ENCODE results near the gene RAB6C.
"Not testable (repeated sequence)": the region's sequence is repeated elsewhere in the genome, so short reads cannot be mapped to it uniquely, and the experiment has no call there.

Gene RAB6C

GRCh38 chr2:129957891-129958290, 21.6 kb upstream of the RAB6C start:
- H3K4me3 ChIP-seq (ENCODE audit: low read depth in 1 of 2, low read length in 2 of 2): no peak overlapping the region
- no peaks in the 10 kb centered on the region for H3K9me3 ChIP-seq (ENCODE audit: low read length)
- H3K9ac ChIP-seq (ENCODE audit: low read length): no peak overlapping the region
- no peaks in the 10 kb centered on the region for H3K36me3 ChIP-seq (ENCODE audit: insufficient read depth, low read length)
- no peaks in the 10 kb centered on the region for H3K27me3 ChIP-seq (ENCODE audit: control insufficient read depth in 1 of 2, insufficient read depth in 2 of 2, low read length in 2 of 2)
- no peak overlapping the region for H3K27ac ChIP-seq (ENCODE audit: low read depth, low read length)
- H3K4me1 ChIP-seq (ENCODE audit: insufficient read depth, low read length): no peaks in the 10 kb centered on the region

GRCh38 chr2:129958736-129959135, 20.7 kb upstream of the RAB6C start:
- not testable (repeated sequence) for H3K27me3 ChIP-seq (ENCODE audit: control insufficient read depth in 1 of 2, insufficient read depth in 2 of 2, low read length in 2 of 2); H3K36me3 ChIP-seq (ENCODE audit: insufficient read depth, low read length); H3K4me1 ChIP-seq (ENCODE audit: insufficient read depth, low read length); H3K27ac ChIP-seq (ENCODE audit: low read depth, low read length); H3K9me3 ChIP-seq (ENCODE audit: low read length); H3K9ac ChIP-seq (ENCODE audit: low read length); H3K4me3 ChIP-seq (ENCODE audit: low read depth in 1 of 2, low read length in 2 of 2)

GRCh38 chr2:129968605-129969004, 10.9 kb upstream of the RAB6C start:
- not testable (repeated sequence) for H3K9ac ChIP-seq (ENCODE audit: low read length); H3K27me3 ChIP-seq (ENCODE audit: control insufficient read depth in 1 of 2, insufficient read depth in 2 of 2, low read length in 2 of 2); H3K9me3 ChIP-seq (ENCODE audit: low read length); H3K4me1 ChIP-seq (ENCODE audit: insufficient read depth, low read length); H3K4me3 ChIP-seq (ENCODE audit: low read depth in 1 of 2, low read length in 2 of 2); H3K27ac ChIP-seq (ENCODE audit: low read depth, low read length); H3K36me3 ChIP-seq (ENCODE audit: insufficient read depth, low read length)

- no peak overlapping the region for H3K27ac ChIP-seq (ENCODE audit: low read depth, low read length)
- no peaks in the 10 kb centered on the region for H3K9me3 ChIP-seq (ENCODE audit: low read length)
- no peaks in the 10 kb centered on the region for H3K4me1 ChIP-seq (ENCODE audit: insufficient read depth, low read length)
- H3K36me3 ChIP-seq (ENCODE audit: insufficient read depth, low read length): no peaks in the 10 kb centered on the region
- no peaks in the 10 kb centered on the region for H3K27me3 ChIP-seq (ENCODE audit: control insufficient read depth in 1 of 2, insufficient read depth in 2 of 2, low read length in 2 of 2)
- H3K9ac ChIP-seq (ENCODE audit: low read length): no peak overlapping the region
- H3K4me3 ChIP-seq (ENCODE audit: low read depth in 1 of 2, low read length in 2 of 2): no peak overlapping the region
These were observed 4.3 kb upstream of the RAB6C start for GRCh38 chr2:129975016-129975774.

- H3K27ac ChIP-seq (ENCODE audit: low read depth, low read length); H3K36me3 ChIP-seq (ENCODE audit: insufficient read depth, low read length); H3K4me3 ChIP-seq (ENCODE audit: low read depth in 1 of 2, low read length in 2 of 2); H3K4me1 ChIP-seq (ENCODE audit: insufficient read depth, low read length); H3K9me3 ChIP-seq (ENCODE audit: low read length); H3K9ac ChIP-seq (ENCODE audit: low read length); H3K27me3 ChIP-seq (ENCODE audit: control insufficient read depth in 1 of 2, insufficient read depth in 2 of 2, low read length in 2 of 2): not testable (repeated sequence)
These were observed 2.5 kb upstream of the RAB6C start for GRCh38 chr2:129976969-129977368.

- Histone ChIP-seq H3K9me3 (ENCODE audit: low read length) (no peaks in the 10 kb centered on the region), H3K36me3 (ENCODE audit: insufficient read depth, low read length) (no peaks in the 10 kb centered on the region), H3K27ac (ENCODE audit: low read depth, low read length) (no peak overlapping the region), H3K4me1 (ENCODE audit: insufficient read depth, low read length) (no peaks in the 10 kb centered on the region), H3K9ac (ENCODE audit: low read length) (no peak overlapping the region), H3K27me3 (ENCODE audit: control insufficient read depth in 1 of 2, insufficient read depth in 2 of 2, low read length in 2 of 2) (no peaks in the 10 kb centered on the region), H3K4me3 (ENCODE audit: low read depth in 1 of 2, low read length in 2 of 2) (no peak overlapping the region)
These were observed 1.5 kb upstream of the RAB6C start for GRCh38 chr2:129977986-129978385.

GRCh38 chr2:129980246-129980645, 780 bp downstream of the RAB6C start:
- not testable (repeated sequence) for H3K4me3 ChIP-seq (ENCODE audit: low read depth in 1 of 2, low read length in 2 of 2); H3K9me3 ChIP-seq (ENCODE audit: low read length); H3K27me3 ChIP-seq (ENCODE audit: control insufficient read depth in 1 of 2, insufficient read depth in 2 of 2, low read length in 2 of 2); H3K9ac ChIP-seq (ENCODE audit: low read length); H3K27ac ChIP-seq (ENCODE audit: low read depth, low read length); H3K4me1 ChIP-seq (ENCODE audit: insufficient read depth, low read length); H3K36me3 ChIP-seq (ENCODE audit: insufficient read depth, low read length)

GRCh38 chr2:129981689-129982088, 2.2 kb downstream of the RAB6C start:
- H3K4me3 ChIP-seq (ENCODE audit: low read depth in 1 of 2, low read length in 2 of 2); H3K27ac ChIP-seq (ENCODE audit: low read depth, low read length): not testable (repeated sequence)

GRCh38 chr2:129984426-129984825, 5.0 kb downstream of the RAB6C start:
- Histone ChIP-seq H3K27ac (ENCODE audit: low read depth, low read length) (no peak overlapping the region), H3K36me3 (ENCODE audit: insufficient read depth, low read length) (no peaks in the 10 kb centered on the region), H3K4me1 (ENCODE audit: insufficient read depth, low read length) (no peaks in the 10 kb centered on the region), H3K4me3 (ENCODE audit: low read depth in 1 of 2, low read length in 2 of 2) (no peak overlapping the region), H3K9me3 (ENCODE audit: low read length) (no peaks in the 10 kb centered on the region), H3K27me3 (ENCODE audit: control insufficient read depth in 1 of 2, insufficient read depth in 2 of 2, low read length in 2 of 2) (no peaks in the 10 kb centered on the region), H3K9ac (ENCODE audit: low read length) (no peak overlapping the region)

More at GRCh38 chr2:129981689-129982088, 2.2 kb downstream of the RAB6C start:
- H3K4me1 ChIP-seq (ENCODE audit: insufficient read depth, low read length); H3K9me3 ChIP-seq (ENCODE audit: low read length); H3K9ac ChIP-seq (ENCODE audit: low read length); H3K27me3 ChIP-seq (ENCODE audit: control insufficient read depth in 1 of 2, insufficient read depth in 2 of 2, low read length in 2 of 2); H3K36me3 ChIP-seq (ENCODE audit: insufficient read depth, low read length): not testable (repeated sequence)

GRCh38 chr2:129992415-129993006, 13.0 kb downstream of the RAB6C start:
- not testable (repeated sequence) for H3K4me1 ChIP-seq (ENCODE audit: insufficient read depth, low read length); H3K27ac ChIP-seq (ENCODE audit: low read depth, low read length); H3K36me3 ChIP-seq (ENCODE audit: insufficient read depth, low read length); H3K9ac ChIP-seq (ENCODE audit: low read length); H3K4me3 ChIP-seq (ENCODE audit: low read depth in 1 of 2, low read length in 2 of 2); H3K9me3 ChIP-seq (ENCODE audit: low read length); H3K27me3 ChIP-seq (ENCODE audit: control insufficient read depth in 1 of 2, insufficient read depth in 2 of 2, low read length in 2 of 2)

- not testable (repeated sequence) for H3K27me3 ChIP-seq (ENCODE audit: control insufficient read depth in 1 of 2, insufficient read depth in 2 of 2, low read length in 2 of 2); H3K27ac ChIP-seq (ENCODE audit: low read depth, low read length); H3K4me3 ChIP-seq (ENCODE audit: low read depth in 1 of 2, low read length in 2 of 2); H3K9ac ChIP-seq (ENCODE audit: low read length); H3K4me1 ChIP-seq (ENCODE audit: insufficient read depth, low read length); H3K36me3 ChIP-seq (ENCODE audit: insufficient read depth, low read length); H3K9me3 ChIP-seq (ENCODE audit: low read length)
These were observed 13.7 kb downstream of the RAB6C start for GRCh38 chr2:129993151-129993550.

GRCh38 chr2:129996657-129997237, 17.3 kb downstream of the RAB6C start:
- H3K27ac ChIP-seq (ENCODE audit: low read depth, low read length); H3K36me3 ChIP-seq (ENCODE audit: insufficient read depth, low read length); H3K9ac ChIP-seq (ENCODE audit: low read length); H3K27me3 ChIP-seq (ENCODE audit: control insufficient read depth in 1 of 2, insufficient read depth in 2 of 2, low read length in 2 of 2); H3K4me1 ChIP-seq (ENCODE audit: insufficient read depth, low read length); H3K9me3 ChIP-seq (ENCODE audit: low read length); H3K4me3 ChIP-seq (ENCODE audit: low read depth in 1 of 2, low read length in 2 of 2): not testable (repeated sequence)

All from muscle layer of colon (tissue), 2 donors.